ENCODE data around the gene MTMR1.

MTMR1 gene

GRCh38 chrX:150692831-150693724 is at the start of gene MTMR1:
TSS of gene MTMR1 (plus strand) at chrX:150693396. CDS start at chrX:150693531, 135 bp downstream.
- FAIRE-seq, result no peak
- DNase-seq (ENCODE audit: insufficient read length, low spot score), result no peak

- FAIRE-seq, result no peak
- no peak for DNase-seq (ENCODE audit: insufficient read length, low spot score)
Observed at GRCh38 chrX:150643958-150644357, 49.2 kb upstream of the MTMR1 start.

GRCh38 chrX:150644422-150644821 is 48.8 kb upstream of the MTMR1 start:
- no peak for DNase-seq (ENCODE audit: insufficient read length, low spot score)
- FAIRE-seq, result no peak

- no peak for DNase-seq (ENCODE audit: insufficient read length, low spot score)
- no peak for FAIRE-seq
Observed at GRCh38 chrX:150647331-150647730, 45.9 kb upstream of the MTMR1 start.

- no peak for FAIRE-seq
- DNase-seq (ENCODE audit: insufficient read length, low spot score), result no peak
Observed at GRCh38 chrX:150648296-150648940, 44.8 kb upstream of the MTMR1 start.

- FAIRE-seq (no peak), DNase-seq (ENCODE audit: insufficient read length, low spot score) (no peak)
Observed at GRCh38 chrX:150649096-150649870, 43.9 kb upstream of the MTMR1 start.

- DNase-seq (ENCODE audit: insufficient read length, low spot score), result no peak
- FAIRE-seq, result no peak
Observed at GRCh38 chrX:150651906-150652305, 41.3 kb upstream of the MTMR1 start.

- no peak for DNase-seq (ENCODE audit: insufficient read length, low spot score)
- no peak for FAIRE-seq
Observed at GRCh38 chrX:150655788-150656187, 37.4 kb upstream of the MTMR1 start.

- DNase-seq (ENCODE audit: insufficient read length, low spot score) (no peak), FAIRE-seq (no peak)
Observed at GRCh38 chrX:150663073-150663472, 30.1 kb upstream of the MTMR1 start.

- DNase-seq (ENCODE audit: insufficient read length, low spot score) (no peak), FAIRE-seq (no peak)
Observed at GRCh38 chrX:150664290-150664689, 28.9 kb upstream of the MTMR1 start.

GRCh38 chrX:150676221-150676620 is 17.0 kb upstream of the MTMR1 start:
- FAIRE-seq (no peak), DNase-seq (ENCODE audit: insufficient read length, low spot score) (no peak)

GRCh38 chrX:150680974-150681373 is 12.2 kb upstream of the MTMR1 start:
- DNase-seq (ENCODE audit: insufficient read length, low spot score), result no peak

GRCh38 chrX:150683112-150683511 is 10.1 kb upstream of the MTMR1 start:
- no peak for FAIRE-seq

More at GRCh38 chrX:150680974-150681373, 12.2 kb upstream of the MTMR1 start:
- no peak for FAIRE-seq

GRCh38 chrX:150683536-150684146 is 9.6 kb upstream of the MTMR1 start:
- DNase-seq (ENCODE audit: insufficient read length, low spot score), result no peak
- FAIRE-seq, result no peak

More at GRCh38 chrX:150683112-150683511, 10.1 kb upstream of the MTMR1 start:
- DNase-seq (ENCODE audit: insufficient read length, low spot score), result no peak

GRCh38 chrX:150688911-150689451 is 4.2 kb upstream of the MTMR1 start:
- FAIRE-seq (no peak), DNase-seq (ENCODE audit: insufficient read length, low spot score) (no peak)

- DNase-seq (ENCODE audit: insufficient read length, low spot score), result no peak
- FAIRE-seq, result no peak
Observed at GRCh38 chrX:150690126-150690525, 3.1 kb upstream of the MTMR1 start.

- no peak for FAIRE-seq
Observed at GRCh38 chrX:150692296-150692695, 900 bp upstream of the MTMR1 start.

GRCh38 chrX:150693725-150694574 is 754 bp downstream of the MTMR1 start:
- no peak for DNase-seq (ENCODE audit: insufficient read length, low spot score)
- no peak for FAIRE-seq

More at GRCh38 chrX:150692296-150692695, 900 bp upstream of the MTMR1 start:
- DNase-seq (ENCODE audit: insufficient read length, low spot score), result no peak

GRCh38 chrX:150694738-150695410 is 1.7 kb downstream of the MTMR1 start:
- no peak for DNase-seq (ENCODE audit: insufficient read length, low spot score)
- no peak for FAIRE-seq

Data from HTR-8/SVneo (cell line).